H1 (cell line): ENCODE data around the gene TMEM229B. TPM values are rescaled to one million over a fixed set of nuclear protein-coding genes. Genes with fewer than 3 reads are reported as not detected.

Source experiments
- CTCF ChIA-PET: fragments of 300-600 bp; sonication (Branson Sonifier 250); formaldehyde crosslinking; loops from one replicate; lab custom pipeline; 2021; ENCODE audit not compliant: partially characterized antibody; lab: Charles Lee
- POLR2A ChIA-PET: fragments of 300-600 bp; sonication (Branson Sonifier 250); formaldehyde crosslinking; loops from one replicate; lab custom pipeline; 2021; ENCODE audit warnings: inconsistent platforms; ENCODE audit not compliant: partially characterized antibody; lab: Charles Lee
- DNase-seq, 2 experiments: peaks; one replicate each; pipeline versions ENCODE4 v3.0.0 to v3.0.0-alpha.2; 2010 to 2022; ENCODE audit warnings: low spot score in 2 of 2, low read depth in 1 of 2, mixed read lengths in 1 of 2
- FAIRE-seq: peaks from 2 replicates; lab custom pipeline; 2011; peaks lifted over from hg19 to GRCh38; lab: Jason Lieb, UNC
- H2AFZ ChIP-seq: 2 replicates; pipeline ENCODE4 v1.8.1; 2012; ENCODE audit warnings: low read length, inconsistent platforms
- H2AK5ac ChIP-seq: 2 replicates; pipeline ENCODE4 v1.6.1; 2013; ENCODE audit warnings: low read depth, low read length
- H2BK120ac ChIP-seq: replicated peaks from 2 replicates; pipeline ENCODE3; 2013; ENCODE audit warnings: low read depth, low read length, inconsistent platforms
- H2BK12ac ChIP-seq: 2 replicates; pipeline ENCODE4 v1.6.1; 2013; ENCODE audit warnings: low read depth, low read length
- H2BK15ac ChIP-seq: 2 replicates; pipeline ENCODE4 v1.6.1; 2013; ENCODE audit warnings: low read length
- H2BK20ac ChIP-seq: 2 replicates; pipeline ENCODE4 v1.6.1; 2013; ENCODE audit warnings: low read length
- H2BK5ac ChIP-seq: 2 replicates; pipeline ENCODE4 v1.6.1; 2013; ENCODE audit warnings: low read depth, low read length
- H3K14ac ChIP-seq: 2 replicates; pipeline ENCODE4 v1.6.1; 2013; ENCODE audit warnings: inconsistent platforms; ENCODE audit not compliant: insufficient read length
- H3K18ac ChIP-seq: 2 replicates; pipeline ENCODE4 v1.6.1; 2013; ENCODE audit warnings: low read length; ENCODE audit errors: extremely low read depth
- H3K23ac ChIP-seq: 2 replicates; pipeline ENCODE4 v1.6.1; 2013; ENCODE audit warnings: inconsistent platforms; ENCODE audit not compliant: insufficient read length
- H3K23me2 ChIP-seq: 2 replicates; pipeline ENCODE4 v1.6.1; 2013; ENCODE audit warnings: low read depth, low read length
- H3K27ac ChIP-seq: 2 replicates; pipeline ENCODE4 v1.6.1; 2011; ENCODE audit warnings: low read depth, low read length, inconsistent platforms
- H3K27me3 ChIP-seq, 4 experiments: replicated peaks in 1 of 4; 1 replicate in 1 of 4; 2 replicates in 3 of 4; pipeline versions ENCODE4 v1.6.1 to v1.8.1; 2011 to 2013; ENCODE audit warnings: low read length in 3 of 4, mild to moderate bottlenecking in 3 of 4, inconsistent platforms in 2 of 4, mixed read lengths in 2 of 4, moderate library complexity in 1 of 4; ENCODE audit not compliant: control insufficient read depth in 3 of 4, insufficient read depth in 3 of 4; ENCODE audit errors: extremely low read depth in 1 of 4
- H3K36me3 ChIP-seq, 4 experiments: 2 replicates each; pipeline versions ENCODE4 v1.6.1 to v1.8.1; 2011 to 2013; ENCODE audit warnings: mild to moderate bottlenecking in 4 of 4, low read length in 3 of 4, moderate library complexity in 2 of 4, control low read depth in 1 of 4, inconsistent platforms in 1 of 4; ENCODE audit not compliant: insufficient read depth in 4 of 4, control insufficient read depth in 2 of 4
- H3K4ac ChIP-seq: replicated peaks from 2 replicates; pipeline ENCODE3; 2013; ENCODE audit warnings: low read length, low read depth, mixed read lengths, inconsistent platforms; ENCODE audit not compliant: insufficient read length
- H3K4me1 ChIP-seq, 4 experiments: replicated peaks in 1 of 4; 1 replicate in 1 of 4; 2 replicates in 3 of 4; pipeline versions ENCODE4 v1.6.1 to v1.8.1; 2011 to 2013; ENCODE audit warnings: low read length in 3 of 4, inconsistent platforms in 2 of 4, mixed read lengths in 1 of 4; ENCODE audit not compliant: insufficient read depth in 4 of 4, control insufficient read depth in 3 of 4
- H3K4me2 ChIP-seq, 2 experiments: 2 replicates each; pipeline versions ENCODE4 v1.6.1 to v1.8.1; 2011 to 2013; ENCODE audit warnings: low read depth in 2 of 2, low read length in 2 of 2, control low read depth in 1 of 2, inconsistent platforms in 1 of 2, mild to moderate bottlenecking in 1 of 2; ENCODE audit not compliant: insufficient read depth in 1 of 2
- H3K4me3 ChIP-seq, 4 experiments: fragments of 200-600, 300-600 bp in 1 of 4; sonication (generic), shearing (Covaris generic), sonication (Bioruptor Twin) in 1 of 4; 2 replicates each; pipeline versions ENCODE4 v1.5.1 to v1.8.1; 2011 to 2016; ENCODE audit warnings: low read length in 4 of 4, low read depth in 3 of 4, control low read depth in 2 of 4, inconsistent platforms in 2 of 4, mild to moderate bottlenecking in 2 of 4, mixed read lengths in 1 of 4, moderate library complexity in 1 of 4; ENCODE audit not compliant: insufficient read depth in 2 of 4; ENCODE audit errors: extremely low read depth in 1 of 4
- H3K56ac ChIP-seq: replicated peaks from 2 replicates; pipeline ENCODE3; 2013; ENCODE audit warnings: low read depth, mild to moderate bottlenecking, mixed read lengths, low read length, inconsistent platforms; ENCODE audit not compliant: insufficient read length
- H3K79me1 ChIP-seq: 2 replicates; pipeline ENCODE4 v1.6.1; 2013; ENCODE audit warnings: low read depth, low read length, control low read depth
- H3K79me2 ChIP-seq, 2 experiments: 2 replicates each; pipeline versions ENCODE4 v1.6.1 to v1.8.1; 2012 to 2013; ENCODE audit warnings: low read length in 2 of 2, mild to moderate bottlenecking in 2 of 2, inconsistent platforms in 1 of 2; ENCODE audit not compliant: insufficient read depth in 2 of 2, control insufficient read depth in 1 of 2
- H3K9ac ChIP-seq, 4 experiments: replicated peaks in 1 of 4; 1 replicate in 1 of 4; 2 replicates in 3 of 4; pipeline versions ENCODE4 v1.6.1 to v1.8.1; 2011 to 2013; ENCODE audit warnings: low read depth in 3 of 4, low read length in 3 of 4, control low read depth in 2 of 4, mild to moderate bottlenecking in 2 of 4, moderate library complexity in 2 of 4, inconsistent platforms in 1 of 4; ENCODE audit errors: extremely low read depth in 1 of 4
- H3K9me3 ChIP-seq, 2 experiments: 2 replicates each; pipeline versions ENCODE4 v1.6.1 to v1.8.1; 2012 to 2013; ENCODE audit warnings: mild to moderate bottlenecking in 2 of 2, moderate library complexity in 2 of 2, control low read depth in 1 of 2, inconsistent platforms in 1 of 2, low read depth in 1 of 2, low read length in 1 of 2, mixed read lengths in 1 of 2; ENCODE audit not compliant: insufficient read depth in 2 of 2
- H4K20me1 ChIP-seq, 2 experiments: replicated peaks in 1 of 2; 2 replicates each; pipeline versions ENCODE3 to v1.8.1; 2011 to 2013; ENCODE audit warnings: inconsistent platforms in 2 of 2, low read length in 2 of 2, mild to moderate bottlenecking in 1 of 2; ENCODE audit not compliant: insufficient read depth in 2 of 2, control insufficient read depth in 1 of 2
- H4K5ac ChIP-seq: 2 replicates; pipeline ENCODE4 v1.6.1; 2013; ENCODE audit warnings: low read length, low read depth, mixed read lengths, inconsistent platforms; ENCODE audit not compliant: insufficient read length
- H4K8ac ChIP-seq: 2 replicates; pipeline ENCODE4 v1.8.0; 2013; ENCODE audit warnings: mild to moderate bottlenecking, moderate library complexity, low read length, inconsistent platforms; ENCODE audit not compliant: insufficient read depth; ENCODE audit errors: extremely low read depth
- H4K91ac ChIP-seq: replicated peaks from 2 replicates; pipeline ENCODE3; 2013; ENCODE audit warnings: low read length, mixed read lengths, inconsistent platforms; ENCODE audit not compliant: insufficient read length
- ATF3 ChIP-seq: IDR thresholded peaks from 2 replicates; pipeline ENCODE4 v1.6.1; 2011; ENCODE audit warnings: low read depth, mild to moderate bottlenecking, low read length; ENCODE audit not compliant: insufficient read depth
- BCL11A ChIP-seq, 2 experiments: IDR thresholded peaks; one replicate each; pipeline ENCODE4 v1.6.1; 2011; ENCODE audit warnings: low read depth in 2 of 2, low read length in 2 of 2, mild to moderate bottlenecking in 2 of 2
- JUN ChIP-seq: IDR thresholded peaks from 2 replicates; pipeline ENCODE4 v1.6.1; 2011; ENCODE audit warnings: low read depth, mild to moderate bottlenecking, improper control_type of control experiment, low read length
- MAX ChIP-seq: IDR thresholded peaks from 2 replicates; pipeline ENCODE4 v1.6.1; 2012; ENCODE audit warnings: inconsistent platforms
- RBBP5 ChIP-seq: IDR thresholded peaks from 2 replicates; pipeline ENCODE4 v1.7.1; 2012; ENCODE audit warnings: low read depth, mild to moderate bottlenecking, inconsistent platforms, low read length, moderate library complexity, borderline replicate concordance
- SIN3A ChIP-seq, 2 experiments: IDR thresholded peaks in 1 of 2; conservative IDR thresholded peaks in 1 of 2; 2 replicates each; pipeline ENCODE4 v1.6.1; 2011 to 2012; ENCODE audit warnings: low read length in 2 of 2, improper control_type of control experiment in 1 of 2, low read depth in 1 of 2, mild to moderate bottlenecking in 1 of 2
- SIX5 ChIP-seq: IDR thresholded peaks from 2 replicates; pipeline ENCODE4 v1.6.1; 2011; ENCODE audit warnings: mild to moderate bottlenecking, low read depth, low read length
- WGBS, 2 experiments: shearing (Covaris generic) in 1 of 2; methylation state at CpG; one replicate each; pipeline versions ENCODE4 v1.1.6 to v1.1.7; 2013 to 2015; ENCODE audit warnings: low lambda C conversion rate in 2 of 2, mixed read lengths in 2 of 2, inconsistent platforms in 1 of 2, low coverage in 1 of 2, missing lambda C conversion rate in 1 of 2; ENCODE audit not compliant: insufficient replicate concordance in 2 of 2, insufficient coverage in 1 of 2, insufficient read length in 1 of 2; ENCODE audit errors: extremely low coverage in 1 of 2, missing lambda C conversion rate in 1 of 2; 5-methylcytosine and 5-hydroxymethylcytosine counted together
- polyA plus RNA-seq, 7 experiments: library from polyadenylated mRNA; depleted of rRNA in 3 of 7; stranded (reverse) in 5 of 7; unstranded in 2 of 7; fragments of >200 nt in 5 of 7; fragments of 200-250 nt in 2 of 7; gene quantifications; 1 replicate in 5 of 7; 2 replicates in 1 of 7; 4 replicates in 1 of 7; pipeline versions ENCODE4 v1.2.1 to v1.2.3, GENCODE V29; 2011 to 2013; ENCODE audit warnings: missing spikeins in 2 of 7, mixed read lengths in 2 of 7
- total RNA-seq: library from RNA; stranded (reverse); fragmentation: NEBNext Ultra II Directional; extraction: Animal tissue kit (Norgen Biotek cat#: 25700); gene quantifications from 2 replicates; pipeline ENCODE4 v1.2.1, GENCODE V29; 2021

The TMEM229B gene
- total and polyA plus RNA-seq, 2 of the 8 experiments (the other 6 are each of a cell fraction or from before 2014, with no cell fraction given) = 0.73 to 0.85 TPM

DNA sequence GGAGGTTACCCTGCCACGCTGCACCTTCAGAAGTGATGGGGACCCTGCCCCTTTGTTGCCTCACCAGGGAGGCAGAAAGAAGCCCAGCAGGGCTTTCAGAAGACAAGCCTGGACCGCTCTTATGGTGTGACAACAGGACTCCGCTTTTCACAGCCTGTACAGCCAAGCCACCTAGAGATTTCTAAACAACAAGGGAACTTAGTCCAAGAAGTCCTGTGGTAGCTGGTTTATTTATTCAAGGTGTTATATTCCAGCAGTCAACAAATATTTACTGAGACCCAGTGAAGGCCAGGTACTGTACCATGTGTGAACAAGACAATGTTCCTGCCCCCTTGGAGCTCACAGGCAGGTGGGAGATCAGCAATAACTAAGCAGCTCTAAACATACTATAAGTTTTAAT lies 4.0 kb upstream of the TMEM229B start:
- TF ChIP-seq BCL11A (IDR thresholded peaks at IDR 0.05; ENCODE audit: low read depth in 2 of 2, low read length in 2 of 2) (no peak), JUN (no peak), MAX (0 out of 2 replicates have a peak, but pooled peaks have one; percentile 2), SIX5 (no peak), ATF3 (no peak), RBBP5 (no peak), SIN3A (conservative IDR thresholded peaks at IDR 0.05 in 1 of 2, IDR thresholded peaks at IDR 0.05 in 1 of 2; ENCODE audit: low read depth in 1 of 2, low read length in 2 of 2) (no peak)
- H3K56ac ChIP-seq = no peak overlapping the region
- DNase-seq = no peak
- H3K4me2 ChIP-seq = no peak overlapping the region
- H4K5ac ChIP-seq = no peak overlapping the region
- H3K4ac ChIP-seq = no peak overlapping the region
- 0 out of 2 replicates have a peak overlapping the region, but pooled peaks have one; percentile 16 for H2BK15ac ChIP-seq
- H3K9ac ChIP-seq = no peak overlapping the region
- H4K91ac ChIP-seq = no peak overlapping the region
- 0 out of 2 replicates have a peak overlapping the region, but pooled peaks have one; percentile 19 for H3K18ac ChIP-seq
- no peak overlapping the region for H2AK5ac ChIP-seq
- no peak for FAIRE-seq
- H3K36me3 ChIP-seq = no peaks in the 10 kb centered on the region
- no peaks in the 10 kb centered on the region for H3K27me3 ChIP-seq
- H3K27ac ChIP-seq = no peak overlapping the region
- CTCF ChIA-PET = interaction anchor here (0.7 to 5.7 kb wide), 13 partner anchors 15 to 1636 kb away, joined by 3 to 36 read pairs (median 4); no protein-coding TSS in a partner anchor
- H3K14ac ChIP-seq = no peak overlapping the region
- H4K20me1 ChIP-seq = no peaks in the 10 kb centered on the region
- H3K79me2 ChIP-seq = no peaks in the 10 kb centered on the region
- H2BK12ac ChIP-seq = no peak overlapping the region
- H3K23ac ChIP-seq = no peak overlapping the region
- WGBS, 2 experiments = 86% methylated on average over 3 of the region's 3 CpGs; no CpG with 5 or more reads in 1 of the 2 experiments
- H3K4me3 ChIP-seq = no peak overlapping the region
- peaks cover 0 to 10% (median 5%) of the 10 kb centered on the region in 4 experiments; a peak in 4 of 7 replicates for H3K4me1 ChIP-seq
- no peak overlapping the region for H2AFZ ChIP-seq
- no peaks in the 10 kb centered on the region for H3K23me2 ChIP-seq
- POLR2A ChIA-PET = interaction anchor here (1.4 kb wide), 1 partner anchor 49 kb away, joined by 5 read pairs; no protein-coding TSS in a partner anchor
- no peaks in the 10 kb centered on the region for H3K79me1 ChIP-seq
- peak overlapping the region; percentile 56; the same call in 1 of the 2 replicates for H2BK20ac ChIP-seq
- H3K9me3 ChIP-seq = no peaks in the 10 kb centered on the region
- H2BK5ac ChIP-seq = peak overlapping the region; percentile 80; the same call in 1 of the 2 replicates
- H4K8ac ChIP-seq = no peak overlapping the region
- H2BK120ac ChIP-seq = no peak overlapping the region
